ENCODE results near the gene SLC35C1.

GRCh38 chr11:45773786-45774655 is 30.9 kb upstream of the SLC35C1 start:
- TF ChIP-seq, protein P1, sequence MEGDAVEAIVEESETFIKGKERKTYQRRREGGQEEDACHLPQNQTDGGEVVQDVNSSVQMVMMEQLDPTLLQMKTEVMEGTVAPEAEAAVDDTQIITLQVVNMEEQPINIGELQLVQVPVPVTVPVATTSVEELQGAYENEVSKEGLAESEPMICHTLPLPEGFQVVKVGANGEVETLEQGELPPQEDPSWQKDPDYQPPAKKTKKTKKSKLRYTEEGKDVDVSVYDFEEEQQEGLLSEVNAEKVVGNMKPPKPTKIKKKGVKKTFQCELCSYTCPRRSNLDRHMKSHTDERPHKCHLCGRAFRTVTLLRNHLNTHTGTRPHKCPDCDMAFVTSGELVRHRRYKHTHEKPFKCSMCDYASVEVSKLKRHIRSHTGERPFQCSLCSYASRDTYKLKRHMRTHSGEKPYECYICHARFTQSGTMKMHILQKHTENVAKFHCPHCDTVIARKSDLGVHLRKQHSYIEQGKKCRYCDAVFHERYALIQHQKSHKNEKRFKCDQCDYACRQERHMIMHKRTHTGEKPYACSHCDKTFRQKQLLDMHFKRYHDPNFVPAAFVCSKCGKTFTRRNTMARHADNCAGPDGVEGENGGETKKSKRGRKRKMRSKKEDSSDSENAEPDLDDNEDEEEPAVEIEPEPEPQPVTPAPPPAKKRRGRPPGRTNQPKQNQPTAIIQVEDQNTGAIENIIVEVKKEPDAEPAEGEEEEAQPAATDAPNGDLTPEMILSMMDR (IDR thresholded peaks at IDR 0.05): no peak
- TF ChIP-seq POLR2A (IDR thresholded peaks at IDR 0.05): no peak
- no peak for TF ChIP-seq POLR2AphosphoS5 (IDR thresholded peaks at IDR 0.05)
